ENCODE measurements around the gene SMYD1.
A peak's percentile ranks its signal among the peaks of the same experiment; 100 is the strongest.
"Not testable (repeated sequence)": the region's sequence is repeated elsewhere in the genome, so short reads cannot be mapped to it uniquely, and the experiment has no call there.

SMYD1 gene

GRCh38 chr2:88067598-88067997 lies at the start of gene SMYD1:
TSS of gene SMYD1 (plus strand) at chr2:88067825. CDS start at chr2:88067865, 40 bp downstream.
- DNase-seq (ENCODE audit: low read depth) = no peak

DNA sequence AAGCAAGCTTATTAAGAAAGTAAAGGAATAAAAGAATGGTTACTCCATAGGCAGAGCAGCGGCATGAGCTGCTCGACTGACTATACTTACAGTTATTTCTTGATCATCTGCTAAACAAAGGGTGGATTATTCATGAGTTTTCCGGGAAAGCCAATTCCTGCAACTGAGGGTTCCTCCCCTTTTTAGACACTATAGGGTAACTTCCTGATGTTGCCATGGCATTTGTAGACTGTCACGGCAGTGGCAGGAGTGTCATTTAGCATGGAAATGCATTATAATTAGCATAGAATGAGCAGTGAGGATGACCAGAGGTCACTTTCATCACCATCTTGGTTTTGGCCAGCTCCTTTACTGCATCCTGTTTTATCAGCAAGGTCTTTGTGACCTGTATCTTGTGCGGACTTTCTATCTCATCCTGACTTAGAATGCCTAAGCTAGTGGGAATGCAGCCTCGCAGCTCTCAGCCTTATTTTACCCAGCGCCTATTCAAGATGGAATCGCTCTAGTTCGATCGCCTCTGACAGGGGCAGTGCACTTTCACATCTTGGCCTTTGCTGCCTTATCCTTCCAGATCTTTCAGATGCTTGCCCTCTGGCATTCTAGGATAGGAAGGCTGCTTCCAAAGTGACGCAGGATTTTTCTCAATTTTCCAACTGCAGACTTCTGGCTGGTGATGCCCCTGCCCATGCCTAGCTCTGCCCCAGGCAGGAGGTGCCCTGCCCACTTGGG lies 49.4 kb upstream of the SMYD1 start:
- DNase-seq (ENCODE audit: low read depth) = not testable (repeated sequence)

- no peak for DNase-seq (ENCODE audit: low read depth)
Observed at GRCh38 chr2:88018909-88019308, 48.7 kb upstream of the SMYD1 start.

DNA sequence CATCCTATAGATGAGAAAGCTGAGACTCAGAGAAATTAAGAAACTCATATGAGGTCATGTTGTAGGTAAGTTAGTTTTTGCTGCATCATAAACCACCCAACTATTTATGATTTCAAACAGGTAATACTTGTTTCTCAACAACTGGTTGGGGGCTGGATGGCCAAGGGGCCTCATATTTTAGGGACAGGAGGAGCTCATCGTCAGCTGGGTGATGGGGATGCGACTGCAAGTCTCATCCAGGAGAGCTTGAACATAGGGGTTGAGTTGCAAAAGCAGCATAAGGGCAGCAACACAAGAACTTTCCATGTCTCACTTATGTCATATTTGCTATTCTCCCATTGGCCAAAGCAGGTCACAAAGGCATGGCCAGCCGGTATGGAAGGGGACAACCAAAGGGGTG lies 47.6 kb upstream of the SMYD1 start:
- no peak for DNase-seq (ENCODE audit: low read depth)

- DNase-seq (ENCODE audit: low read depth) = no peak
Observed at GRCh38 chr2:88022669-88022921, 45.0 kb upstream of the SMYD1 start.

GRCh38 chr2:88024509-88024908 lies 43.1 kb upstream of the SMYD1 start:
- no peak for DNase-seq (ENCODE audit: low read depth)

DNA sequence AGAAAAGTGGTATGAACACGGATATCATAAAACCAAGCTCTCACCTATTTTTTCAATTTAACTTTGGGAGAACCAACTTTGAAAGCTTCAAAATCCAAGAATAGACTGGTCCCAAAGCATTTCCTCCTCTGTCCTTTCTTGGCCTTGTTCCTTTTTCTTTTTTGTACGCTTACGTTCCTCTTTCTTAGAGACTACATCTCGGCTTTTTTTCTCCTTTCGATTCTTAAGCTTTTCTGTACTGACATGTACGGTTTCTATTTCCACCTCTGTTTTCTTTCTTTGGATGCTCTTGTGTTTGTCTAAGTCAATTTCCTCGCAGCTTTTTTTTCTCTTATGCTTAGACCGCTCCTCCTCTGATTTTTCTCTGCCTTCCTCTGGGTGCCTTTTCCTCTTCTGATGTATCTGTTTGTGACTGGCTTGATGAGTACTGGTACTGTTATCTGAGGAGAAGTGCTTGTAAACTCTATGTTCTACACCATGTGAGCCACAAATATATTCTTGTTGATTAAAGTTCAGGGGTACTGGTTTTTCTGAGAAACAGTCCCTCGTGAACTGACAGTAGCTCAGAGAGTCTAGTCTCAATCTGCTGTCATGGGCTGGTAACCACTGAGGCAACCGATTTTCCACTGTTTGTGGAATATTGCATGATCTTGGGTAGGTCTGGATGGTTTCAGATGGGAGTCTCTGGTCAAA lies 39.8 kb upstream of the SMYD1 start:
- no peak for DNase-seq (ENCODE audit: low read depth)

DNA sequence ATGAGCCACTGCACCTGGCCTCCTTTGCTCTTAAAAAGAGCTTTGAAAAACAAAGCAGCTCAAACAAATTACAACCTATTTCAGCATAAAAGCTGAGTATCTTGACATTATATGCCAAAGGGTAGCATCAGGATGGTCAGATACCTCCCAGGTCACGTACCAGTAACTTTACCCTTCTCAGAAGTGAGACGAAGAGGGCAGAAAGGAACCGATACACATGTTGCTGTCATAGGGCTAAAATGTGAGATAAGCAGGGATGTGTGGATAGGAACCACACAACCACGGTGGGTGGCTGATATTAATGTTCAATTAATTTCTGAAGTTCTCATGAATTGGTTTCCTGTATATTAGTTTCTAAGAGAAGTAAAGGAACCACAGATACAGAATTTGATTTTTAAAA lies 38.7 kb upstream of the SMYD1 start:
- no peak for DNase-seq (ENCODE audit: low read depth)

DNA sequence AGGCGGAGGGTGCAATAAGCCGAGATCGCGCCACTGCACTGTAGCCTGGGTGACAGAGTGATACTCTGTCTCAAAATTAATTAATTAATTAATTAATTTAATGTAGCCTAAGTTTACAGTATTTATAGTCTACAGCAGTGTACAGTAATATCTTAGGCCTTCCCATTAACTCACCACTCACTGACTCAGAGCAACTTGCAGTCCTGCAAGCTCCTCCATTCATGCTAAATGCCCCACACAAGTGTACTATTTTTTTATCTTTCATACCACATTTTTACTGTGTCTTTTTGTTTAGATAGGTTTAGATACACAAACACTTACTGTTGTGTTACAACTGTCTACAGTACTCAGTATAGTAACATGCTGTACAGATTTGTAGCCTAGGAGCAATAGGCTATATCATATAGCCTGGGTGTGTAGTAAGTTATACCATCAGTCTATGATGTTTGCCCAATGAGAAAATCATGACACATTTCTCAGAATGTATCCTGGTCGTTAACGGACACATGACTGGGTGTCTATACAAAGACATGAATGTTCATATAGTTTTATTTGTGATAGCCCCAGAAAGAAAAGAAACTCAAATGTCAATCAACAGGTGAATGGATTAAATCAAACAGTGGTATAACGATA lies 35.4 kb upstream of the SMYD1 start:
- no peak for DNase-seq (ENCODE audit: low read depth)

- DNase-seq (ENCODE audit: low read depth) = no peak
Observed at GRCh38 chr2:88036182-88036581, 31.4 kb upstream of the SMYD1 start.

DNA sequence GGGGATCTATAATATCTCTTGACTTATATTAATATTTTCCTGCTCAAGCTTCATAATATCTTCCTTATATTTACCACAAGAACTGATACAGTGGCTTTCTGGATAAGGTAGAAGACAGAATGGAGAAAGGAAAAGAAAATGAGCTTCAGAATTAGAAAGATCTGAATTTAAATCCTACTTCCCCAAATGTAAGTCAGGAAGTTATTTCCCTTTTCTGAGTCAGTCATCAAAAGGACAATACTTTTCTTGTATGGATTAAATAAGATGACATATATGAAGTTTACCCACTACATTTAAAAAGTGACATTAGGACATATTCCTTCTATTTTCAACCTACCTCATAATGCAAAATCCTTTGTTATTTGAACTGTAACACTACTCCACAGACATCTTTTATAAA lies 31.0 kb upstream of the SMYD1 start:
- DNase-seq (ENCODE audit: low read depth) = no peak

DNA sequence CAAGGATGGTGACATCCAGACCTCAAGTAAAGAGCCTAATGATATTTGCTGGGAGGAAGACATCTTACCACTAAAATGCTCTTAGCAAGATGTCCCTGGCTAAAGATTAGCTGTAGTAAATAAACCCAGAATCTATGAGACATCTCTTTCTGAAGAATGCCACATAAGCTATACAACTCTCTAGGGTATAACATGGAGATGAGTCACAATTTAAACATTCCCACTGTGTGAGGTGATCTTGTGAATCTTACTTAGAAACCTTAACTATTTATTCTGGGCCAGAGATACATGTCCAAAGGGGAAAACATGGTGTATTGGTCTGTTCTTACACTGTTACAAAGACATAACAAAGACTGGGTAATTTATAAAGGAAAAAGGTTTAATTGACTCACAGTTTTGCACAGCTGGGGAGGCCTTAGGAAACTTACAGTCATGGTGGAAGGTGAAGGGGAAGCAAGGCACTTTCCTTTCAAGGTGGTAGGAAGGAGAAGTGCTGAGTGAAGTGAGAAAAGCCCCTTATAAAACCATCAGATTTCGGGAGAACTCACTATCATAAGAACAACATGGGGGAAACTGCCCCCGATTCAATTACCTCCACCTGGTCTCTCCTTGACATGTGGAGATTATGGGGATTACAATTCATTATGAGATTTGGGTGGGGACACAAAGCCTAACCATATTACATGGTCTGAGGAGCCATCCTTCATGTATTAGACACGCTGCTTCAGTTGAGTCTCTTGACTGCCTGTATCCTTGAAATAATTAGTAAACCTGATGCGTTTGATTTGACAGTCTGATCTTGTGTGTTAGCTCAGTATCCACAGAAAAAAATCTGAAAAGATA lies 29.1 kb upstream of the SMYD1 start:
- no peak for DNase-seq (ENCODE audit: low read depth)

DNA sequence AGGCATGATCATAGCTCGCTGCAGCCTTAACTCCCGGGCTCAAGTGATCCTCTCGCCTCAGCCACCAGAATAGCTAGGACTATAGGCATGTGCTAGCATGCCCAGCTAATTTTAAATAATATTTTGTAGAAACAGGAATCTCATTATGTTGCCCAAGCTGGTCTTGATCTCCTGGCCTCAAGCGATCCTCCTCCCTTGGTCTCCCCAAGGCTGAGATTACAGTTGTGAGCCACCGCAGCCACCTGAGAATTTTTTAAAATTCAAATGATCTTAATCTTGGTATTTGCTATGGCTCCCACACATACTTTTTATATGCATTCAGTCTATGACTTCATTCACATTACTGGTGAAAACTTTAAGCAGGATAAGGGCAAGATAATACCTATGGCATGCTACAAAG lies 25.1 kb upstream of the SMYD1 start:
- no peak for DNase-seq (ENCODE audit: low read depth)

GRCh38 chr2:88045561-88045960 lies 22.1 kb upstream of the SMYD1 start:
- not testable (repeated sequence) for DNase-seq (ENCODE audit: low read depth)

DNA sequence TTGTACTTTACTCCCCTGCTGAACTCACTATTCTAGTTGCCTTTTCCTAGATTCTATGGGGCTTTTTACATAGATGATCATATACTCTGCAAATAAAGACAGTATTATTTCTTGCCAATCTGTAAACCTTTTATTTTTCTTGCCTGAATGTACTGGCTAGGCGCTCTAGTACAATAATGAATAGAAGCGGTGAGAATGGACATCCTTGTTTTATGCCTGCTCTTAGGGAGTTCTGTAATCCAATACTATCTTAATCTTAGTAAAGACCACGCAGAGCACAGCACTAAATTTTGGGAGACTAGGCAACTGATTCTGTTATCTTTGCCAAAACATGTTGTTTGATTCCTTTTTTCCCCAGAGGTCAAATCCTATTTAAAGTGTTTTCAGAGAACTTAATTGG lies 19.1 kb upstream of the SMYD1 start:
- no peak for DNase-seq (ENCODE audit: low read depth)

GRCh38 chr2:88049622-88050021 lies 18.0 kb upstream of the SMYD1 start:
- DNase-seq (ENCODE audit: low read depth) = no peak

GRCh38 chr2:88051792-88052191 lies 15.8 kb upstream of the SMYD1 start:
- DNase-seq (ENCODE audit: low read depth) = no peak

GRCh38 chr2:88053296-88053695 lies 14.3 kb upstream of the SMYD1 start:
- no peak for DNase-seq (ENCODE audit: low read depth)

DNA sequence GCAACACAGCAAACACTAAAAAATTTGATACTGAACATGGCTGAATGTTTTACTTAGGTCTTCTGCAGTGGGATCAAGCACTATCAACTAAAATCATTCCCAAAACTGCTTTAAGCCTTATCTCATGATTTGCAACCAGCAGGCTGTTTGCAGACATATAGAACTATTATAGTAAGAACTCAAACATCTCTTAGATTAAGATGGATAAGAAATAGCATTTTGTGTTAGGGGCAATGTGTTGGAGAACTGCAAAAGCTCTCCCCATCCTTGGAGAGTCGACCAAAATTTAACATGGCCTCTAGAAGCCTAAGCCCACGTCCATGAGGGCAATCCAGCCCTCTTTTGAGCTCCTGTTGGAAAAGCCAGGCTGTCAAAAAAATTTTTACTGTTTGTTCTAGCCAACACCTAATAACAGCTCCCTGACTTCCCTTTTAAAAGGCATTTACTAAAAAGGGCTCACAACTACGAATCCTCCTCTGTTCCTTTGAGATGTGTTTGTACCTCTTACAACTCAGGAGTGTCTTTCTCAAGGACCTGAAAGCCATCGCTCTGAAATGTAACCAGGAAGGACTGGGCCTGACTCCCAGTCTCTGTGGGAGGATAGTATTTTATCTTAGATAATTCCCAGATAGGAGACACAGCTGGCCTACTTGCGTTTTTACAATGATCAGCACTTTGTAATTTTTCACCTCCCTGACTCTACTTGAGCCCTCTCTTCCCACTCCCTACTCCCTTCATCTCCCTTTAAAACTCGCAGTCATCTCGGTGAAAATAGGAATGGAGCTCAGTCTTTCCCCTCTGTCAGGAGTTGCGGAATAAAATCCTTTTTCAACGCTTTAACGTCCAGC lies 13.5 kb upstream of the SMYD1 start:
- DNase-seq (ENCODE audit: low read depth) = no peak

GRCh38 chr2:88054782-88055370 lies 12.7 kb upstream of the SMYD1 start:
- no peak for DNase-seq (ENCODE audit: low read depth)

DNA sequence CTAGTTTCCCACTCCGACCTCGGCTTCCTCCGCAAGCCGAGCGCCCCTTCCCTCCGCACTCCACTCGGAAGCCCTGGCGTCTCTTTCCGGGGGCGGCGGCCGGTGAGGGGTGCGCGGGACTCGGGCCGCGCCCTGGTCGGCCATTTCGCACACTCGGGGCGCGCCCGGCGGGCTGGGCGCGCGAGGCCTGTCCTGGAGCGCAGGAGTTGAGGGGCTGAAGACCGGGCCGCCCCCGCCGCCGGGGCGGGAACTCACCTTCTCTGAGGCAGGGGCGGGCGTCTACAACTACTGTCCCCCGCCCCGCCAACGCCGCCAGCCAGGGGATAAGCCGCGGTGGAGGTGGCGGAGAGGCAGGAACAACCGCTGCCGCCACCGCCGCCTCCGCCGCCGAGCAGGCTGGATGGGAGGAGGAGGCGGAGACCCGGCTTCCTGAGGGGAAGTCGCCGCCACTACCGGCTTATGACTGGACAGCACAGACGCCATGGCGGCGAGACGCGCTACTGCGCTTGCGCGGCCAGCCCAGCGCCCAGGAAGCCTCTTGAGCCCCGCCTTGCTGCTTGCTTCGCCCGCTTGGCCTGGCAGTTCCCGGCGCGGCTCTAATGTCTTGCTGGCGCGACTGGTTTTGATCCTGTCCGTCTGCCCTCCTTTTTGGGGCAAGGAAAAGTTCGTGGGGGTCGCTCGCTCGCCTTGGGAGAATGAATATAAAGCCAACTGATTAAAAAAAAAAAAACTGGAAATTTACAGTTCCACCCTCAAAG lies 12.1 kb upstream of the SMYD1 start, which contains the start of gene KRCC1:
Gene KRCC1, minus strand, starts transcription at position 413 of the 758 bp plus-strand sequence. CDS start 27,220 bp downstream, outside the sequence.
- DNase-seq (ENCODE audit: low read depth) = peak; percentile 88

Data from activated gamma-delta T cell treated with anti-CD3 and anti-CD28 coated beads, Interleukin-2, amount 50 U/mL, for 16 hours (primary cell).